DMS53 (cell line): ENCODE measurements around the gene SFRP2.

Source experiments
- DNase-seq: peaks from one replicate; lab custom pipeline; 2025; lab: John Stamatoyannopoulos, UW

SFRP2 gene, protein sequence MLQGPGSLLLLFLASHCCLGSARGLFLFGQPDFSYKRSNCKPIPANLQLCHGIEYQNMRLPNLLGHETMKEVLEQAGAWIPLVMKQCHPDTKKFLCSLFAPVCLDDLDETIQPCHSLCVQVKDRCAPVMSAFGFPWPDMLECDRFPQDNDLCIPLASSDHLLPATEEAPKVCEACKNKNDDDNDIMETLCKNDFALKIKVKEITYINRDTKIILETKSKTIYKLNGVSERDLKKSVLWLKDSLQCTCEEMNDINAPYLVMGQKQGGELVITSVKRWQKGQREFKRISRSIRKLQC

DNA sequence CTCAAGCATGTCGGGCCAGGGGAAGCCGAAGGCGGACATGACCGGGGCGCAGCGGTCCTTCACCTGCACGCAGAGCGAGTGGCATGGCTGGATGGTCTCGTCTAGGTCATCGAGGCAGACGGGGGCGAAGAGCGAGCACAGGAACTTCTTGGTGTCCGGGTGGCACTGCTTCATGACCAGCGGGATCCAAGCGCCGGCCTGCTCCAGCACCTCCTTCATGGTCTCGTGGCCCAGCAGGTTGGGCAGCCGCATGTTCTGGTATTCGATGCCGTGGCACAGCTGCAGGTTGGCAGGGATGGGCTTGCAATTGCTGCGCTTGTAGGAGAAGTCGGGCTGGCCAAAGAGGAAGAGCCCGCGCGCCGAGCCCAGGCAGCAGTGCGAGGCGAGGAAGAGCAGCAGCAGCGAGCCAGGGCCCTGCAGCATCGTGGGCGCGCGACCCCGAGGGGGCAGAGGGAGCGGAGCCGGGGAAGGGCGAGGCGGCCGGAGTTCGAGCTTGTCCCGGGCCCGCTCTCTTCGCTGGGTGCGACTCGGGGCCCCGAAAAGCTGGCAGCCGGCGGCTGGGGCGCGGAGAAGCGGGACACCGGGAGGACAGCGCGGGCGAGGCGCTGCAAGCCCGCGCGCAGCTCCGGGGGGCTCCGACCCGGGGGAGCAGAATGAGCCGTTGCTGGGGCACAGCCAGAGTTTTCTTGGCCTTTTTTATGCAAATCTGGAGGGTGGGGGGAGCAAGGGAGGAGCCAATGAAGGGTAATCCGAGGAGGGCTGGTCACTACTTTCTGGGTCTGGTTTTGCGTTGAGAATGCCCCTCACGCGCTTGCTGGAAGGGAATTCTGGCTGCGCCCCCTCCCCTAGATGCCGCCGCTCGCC, at the start of gene SFRP2:
SFRP2 (minus strand) TSS at position 671 of the 864 bp plus-strand sequence; CDS start at position 423, 248 bp downstream.
- DNase-seq = peak; percentile 37

DNA sequence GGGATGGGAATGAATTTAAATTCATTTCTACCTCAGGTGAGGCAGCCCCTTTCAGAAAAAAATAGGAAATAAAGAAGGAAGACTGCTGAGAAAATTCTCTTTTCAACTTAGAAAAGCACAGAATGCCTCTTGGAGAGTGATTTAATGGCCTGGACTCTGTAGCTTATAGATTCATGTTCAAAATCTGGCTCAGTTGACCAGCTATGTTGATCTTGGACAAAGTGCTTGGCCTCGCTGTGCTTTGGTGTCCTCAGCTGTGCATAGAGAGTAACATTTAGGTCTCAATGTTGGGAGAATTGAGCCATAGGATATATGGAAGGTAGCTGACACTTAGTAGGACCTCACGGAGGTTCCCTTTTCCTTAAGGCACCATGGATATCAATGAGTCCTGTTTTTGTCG, 49.7 kb upstream of the SFRP2 start:
- DNase-seq = no peak

DNA sequence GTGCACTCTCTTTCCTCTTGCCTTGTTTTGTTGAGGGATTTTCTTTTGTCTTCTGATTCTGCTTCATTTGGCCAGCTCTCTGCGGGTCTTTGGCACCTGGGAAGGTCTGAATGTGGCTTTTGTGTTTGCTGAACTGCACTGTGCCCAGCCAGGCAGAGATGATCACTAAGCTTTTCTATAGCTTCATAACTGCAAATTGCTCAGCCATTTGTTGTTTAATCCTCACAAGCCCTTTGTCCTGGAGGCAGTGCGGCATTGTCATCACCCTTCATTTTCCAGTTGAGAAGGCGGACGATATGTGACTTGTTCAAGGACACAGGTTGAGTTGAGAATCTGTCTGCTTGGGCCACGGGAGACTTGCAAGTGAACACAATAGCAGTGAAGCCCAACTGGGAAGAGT, 46.0 kb upstream of the SFRP2 start:
- no peak for DNase-seq

DNA sequence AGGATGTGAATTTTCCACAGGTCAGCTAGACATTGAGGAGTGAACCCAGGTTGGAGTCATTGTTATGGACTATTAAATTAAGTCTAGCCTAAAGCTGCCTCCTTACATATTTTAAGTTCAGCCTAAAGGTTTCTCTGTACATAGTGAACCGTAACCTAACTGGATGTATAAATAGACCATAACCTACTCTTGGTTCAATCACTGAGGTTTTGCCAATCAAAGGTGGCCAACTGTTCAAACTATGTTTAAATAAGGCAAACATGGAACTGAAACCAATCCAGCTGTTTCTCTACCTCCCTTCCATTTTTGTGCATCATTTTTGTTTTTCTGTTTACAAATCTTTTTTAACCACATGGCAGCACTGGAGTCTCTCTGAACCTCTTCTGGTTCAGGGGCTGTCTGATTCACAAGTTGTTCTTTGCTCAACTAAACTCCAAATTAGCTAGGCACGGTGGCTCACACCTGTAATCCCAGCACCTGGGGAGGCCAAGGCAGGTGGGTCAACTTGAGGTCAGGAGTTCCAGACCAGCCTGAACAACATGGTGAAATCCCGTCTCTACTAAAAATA, 43.9 kb upstream of the SFRP2 start:
- no peak for DNase-seq

DNA sequence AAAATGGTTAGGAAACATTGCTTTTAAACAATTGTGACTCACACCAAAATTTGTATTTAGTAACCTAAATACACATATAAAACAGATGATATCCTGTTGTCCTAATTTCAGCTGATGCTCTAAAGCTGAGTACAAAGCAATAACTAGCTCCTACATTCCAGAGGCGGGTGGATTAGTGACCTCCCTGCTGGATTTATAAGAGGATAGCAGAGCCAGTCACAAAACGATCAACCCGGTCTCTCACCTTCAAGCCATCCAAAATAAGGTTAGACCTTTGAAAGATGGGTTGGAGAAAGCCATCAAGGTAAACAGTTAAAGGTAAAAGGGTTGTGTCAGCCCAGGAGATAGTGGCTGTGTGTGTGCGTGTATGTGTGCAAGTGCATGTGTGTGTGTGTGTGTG, 43.2 kb upstream of the SFRP2 start:
- no peak for DNase-seq

DNA sequence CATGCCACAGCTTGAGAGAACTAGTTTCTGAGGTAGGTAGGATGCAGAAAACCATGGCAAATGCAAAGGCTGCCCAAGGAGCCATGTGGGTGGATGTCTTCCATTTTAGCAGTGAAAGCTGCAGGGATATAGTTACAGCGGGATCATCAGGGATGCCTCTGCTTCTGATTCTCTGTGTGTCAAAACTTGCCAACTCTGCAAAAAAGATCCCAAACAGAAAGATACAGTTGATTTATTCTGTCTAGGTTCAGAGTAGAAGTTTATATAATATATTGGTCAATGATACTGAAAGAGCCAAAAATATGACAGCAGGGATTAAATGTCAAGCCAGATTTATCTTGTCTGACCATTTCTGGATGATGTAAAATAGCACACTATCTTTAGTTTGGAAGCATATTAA, 42.4 kb upstream of the SFRP2 start:
- DNase-seq = no peak

DNA sequence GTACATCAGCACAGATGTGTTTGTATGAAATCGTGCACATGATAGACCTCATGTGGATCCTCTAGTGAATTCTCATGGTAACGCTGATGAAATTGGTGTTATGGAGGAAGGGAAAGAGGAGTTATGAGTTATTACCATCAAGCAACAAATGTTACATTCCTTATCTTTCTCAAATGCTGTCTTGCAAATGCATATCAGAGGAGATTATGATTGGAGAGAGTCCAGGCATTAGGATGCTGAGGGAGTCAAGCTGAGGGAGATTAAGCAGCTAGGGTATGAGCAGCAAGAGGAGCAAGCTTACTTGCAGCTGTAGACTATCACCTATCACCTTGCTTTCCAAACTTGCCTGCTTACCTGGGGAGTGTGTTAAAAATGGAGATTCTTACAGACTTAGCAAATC, 36.8 kb upstream of the SFRP2 start:
- no peak for DNase-seq

DNA sequence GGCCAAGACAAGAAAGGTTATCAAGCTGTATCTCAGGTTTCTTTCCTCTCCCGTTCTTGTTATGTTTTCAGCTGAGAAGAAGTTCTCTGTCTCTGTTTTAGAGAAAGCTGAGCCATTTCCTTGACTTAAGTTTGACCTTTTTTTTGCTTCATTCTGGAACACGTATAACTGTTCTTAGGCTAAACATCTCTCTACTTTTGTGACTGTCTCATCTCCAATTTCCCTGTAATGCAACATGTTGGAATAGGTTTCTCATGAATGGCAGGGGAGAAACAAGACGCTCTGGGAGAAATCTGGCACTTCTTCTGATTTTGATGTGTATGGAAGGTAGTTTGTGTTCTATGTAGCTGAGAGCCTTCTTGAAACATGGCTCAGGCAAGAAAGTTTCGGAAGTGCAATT, 36.2 kb upstream of the SFRP2 start:
- no peak for DNase-seq

DNA sequence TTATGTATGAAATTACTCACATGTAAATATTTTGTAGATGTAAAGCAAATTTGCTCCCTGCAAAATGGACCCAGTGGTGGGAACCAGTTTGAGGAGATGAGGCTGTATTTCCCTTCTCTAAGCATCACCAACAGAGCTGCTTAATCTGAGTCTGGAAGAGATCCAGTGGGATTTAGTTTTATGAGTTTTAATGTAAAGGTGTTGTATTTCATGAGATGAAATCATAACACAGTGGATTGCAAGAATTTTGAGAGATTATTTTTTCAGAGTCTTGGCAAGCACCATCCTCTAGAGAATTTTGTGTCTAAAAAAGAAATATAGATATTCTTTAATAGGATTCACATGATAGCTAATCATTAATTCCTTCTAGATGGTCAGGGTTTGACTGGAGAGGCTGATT, 35.6 kb upstream of the SFRP2 start:
- DNase-seq = no peak

DNA sequence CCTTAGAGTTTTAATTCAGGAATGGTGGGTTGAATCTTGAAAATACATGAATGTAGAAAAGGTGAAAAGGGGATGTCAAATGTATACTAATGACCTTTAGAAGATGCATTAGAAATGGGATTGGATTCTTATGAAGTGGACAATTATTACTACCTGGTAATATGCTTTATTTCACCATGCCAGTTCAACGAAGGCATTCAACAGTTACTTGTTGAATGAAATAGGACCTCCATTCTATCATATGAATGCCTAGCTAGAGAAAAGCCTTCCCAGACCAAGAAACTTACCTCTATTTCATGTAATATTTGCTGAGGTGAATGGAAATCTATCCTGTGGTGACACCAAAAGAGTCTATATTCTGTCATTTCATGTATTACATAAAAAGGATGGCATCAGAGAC, 34.6 kb upstream of the SFRP2 start:
- DNase-seq = no peak

DNA sequence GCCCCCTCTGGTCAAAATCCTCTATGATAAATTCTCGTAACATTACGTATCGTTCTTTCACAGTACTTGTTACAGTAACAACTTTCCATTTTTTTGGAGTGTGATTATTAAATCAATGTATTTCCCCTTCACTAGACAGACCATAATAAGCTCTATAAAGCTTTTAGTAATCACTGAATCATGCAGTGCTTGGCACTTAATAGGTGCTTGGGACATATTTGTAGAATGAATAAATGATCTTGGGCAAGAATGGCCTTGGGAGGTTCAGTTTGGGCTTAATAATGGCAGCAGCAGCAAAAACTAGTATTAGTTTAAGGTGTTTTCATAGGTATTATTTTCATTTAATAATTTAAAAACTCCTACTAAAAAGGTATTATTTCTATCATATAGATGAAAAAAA, 33.4 kb upstream of the SFRP2 start:
- DNase-seq = no peak

DNA sequence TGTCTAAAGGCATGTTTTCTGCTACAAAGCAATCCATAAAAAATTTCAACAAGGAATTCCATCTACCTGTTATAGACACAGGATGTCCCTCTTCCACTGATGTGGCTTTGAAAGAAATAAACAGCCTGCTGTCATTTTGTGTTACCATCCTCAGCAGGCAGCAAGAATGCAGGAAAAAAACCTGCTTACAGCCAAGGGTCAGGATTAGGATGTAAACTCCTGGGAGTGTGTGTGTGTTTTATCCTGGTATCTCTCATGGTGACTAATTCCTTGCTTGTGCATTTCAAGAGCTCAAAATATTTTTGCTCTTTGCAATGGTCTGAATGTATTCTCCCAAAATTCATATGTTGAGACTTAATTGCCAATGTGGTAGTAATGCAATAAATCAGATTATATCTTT, 28.6 kb upstream of the SFRP2 start:
- no peak for DNase-seq

DNA sequence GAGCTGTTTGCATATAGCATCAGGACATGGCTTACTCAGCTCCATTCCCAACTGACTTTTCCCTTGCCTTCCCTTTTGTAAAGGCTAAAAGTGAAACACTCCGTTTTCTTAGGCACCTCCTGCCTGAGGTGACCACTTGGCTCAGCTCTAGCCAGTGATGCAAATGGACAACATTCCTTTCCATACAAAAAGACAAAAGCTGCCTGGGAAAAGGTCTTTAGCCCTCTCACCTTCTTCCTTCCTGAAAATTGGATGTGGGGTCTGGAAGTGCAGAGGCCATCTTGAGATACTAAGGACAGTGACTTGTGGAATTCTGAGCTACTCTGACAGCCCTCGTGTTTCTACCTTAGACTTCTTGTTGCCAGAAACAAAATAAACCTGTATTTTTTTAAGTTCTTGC, 27.7 kb upstream of the SFRP2 start:
- no peak for DNase-seq

DNA sequence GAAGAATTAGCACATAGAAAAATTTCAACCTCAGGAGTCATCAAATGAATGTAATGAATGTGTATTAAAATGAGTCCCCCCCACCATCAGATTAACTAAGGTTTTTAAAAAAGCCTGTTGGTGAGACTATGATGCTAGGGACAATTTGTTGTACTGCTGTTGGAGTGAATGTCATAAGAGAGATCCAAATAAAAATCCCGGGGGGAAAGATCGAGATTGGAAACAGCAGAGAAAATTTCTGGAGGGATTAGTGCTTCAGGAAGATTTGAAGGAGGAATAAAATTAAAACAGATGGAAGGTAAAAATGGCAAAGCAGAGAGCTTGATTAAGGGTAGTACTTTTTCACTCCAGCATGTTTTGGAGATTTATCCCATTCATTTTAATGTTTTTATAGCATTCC, 25.9 kb upstream of the SFRP2 start:
- no peak for DNase-seq

DNA sequence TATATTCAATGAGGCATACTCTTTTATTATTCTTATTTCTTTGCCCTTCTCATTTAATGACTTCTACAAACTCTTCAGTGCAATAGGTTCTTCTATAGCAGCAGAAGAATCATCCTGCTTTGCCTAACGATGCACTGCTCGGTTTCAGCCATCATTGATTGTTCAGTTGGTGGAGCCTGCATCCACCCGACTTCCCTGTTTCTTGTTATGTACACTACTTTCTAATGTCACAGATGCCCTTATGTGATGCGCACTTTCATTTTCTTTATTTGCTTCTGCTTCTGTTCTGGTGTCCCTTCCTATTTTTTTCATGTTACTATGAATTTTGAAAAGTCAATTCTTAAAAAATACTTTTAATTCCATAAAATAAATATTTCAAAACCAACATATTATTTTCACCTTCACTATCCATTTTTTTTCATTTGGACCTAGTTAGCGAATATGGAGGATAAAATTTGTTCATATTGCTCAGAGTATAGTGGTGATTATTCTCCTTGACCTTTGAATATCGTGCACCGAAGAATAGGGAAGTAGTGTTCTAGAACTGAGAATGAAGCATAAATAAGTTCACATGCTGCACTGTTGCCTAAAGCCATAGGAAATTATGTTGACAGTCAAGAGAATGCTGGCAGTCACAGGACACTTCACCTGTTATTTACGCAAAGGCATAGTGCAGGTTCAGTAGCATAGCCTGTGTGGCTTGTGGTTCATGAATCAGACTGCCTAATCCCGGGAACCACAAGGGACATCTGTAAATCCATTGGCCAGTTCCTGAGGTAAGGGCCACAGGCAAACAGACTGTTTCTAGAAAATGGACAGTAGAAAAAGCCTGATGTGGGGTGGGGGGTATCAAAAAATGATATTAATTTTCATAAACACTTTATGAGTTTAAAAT, 21.3 kb upstream of the SFRP2 start:
- peak; percentile 63 for DNase-seq

DNA sequence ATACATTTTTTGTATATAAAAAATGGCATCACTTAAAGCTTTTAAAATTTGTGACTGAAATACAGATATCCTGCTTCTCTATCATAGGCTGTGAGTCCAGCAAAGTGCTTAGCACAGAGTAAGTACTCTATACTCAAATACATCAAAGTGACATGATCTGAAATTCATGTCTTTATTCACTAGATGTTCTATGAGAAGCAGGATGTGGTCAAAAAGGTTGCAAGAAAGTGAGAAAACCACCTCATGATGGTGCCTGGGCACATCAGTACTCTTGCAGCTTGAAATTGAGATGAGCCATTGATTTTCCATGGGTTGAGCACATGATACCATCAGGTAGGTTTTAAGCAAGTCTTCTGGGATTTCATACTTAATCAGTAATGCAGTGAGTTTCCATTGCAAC, 20.4 kb upstream of the SFRP2 start:
- no peak for DNase-seq

DNA sequence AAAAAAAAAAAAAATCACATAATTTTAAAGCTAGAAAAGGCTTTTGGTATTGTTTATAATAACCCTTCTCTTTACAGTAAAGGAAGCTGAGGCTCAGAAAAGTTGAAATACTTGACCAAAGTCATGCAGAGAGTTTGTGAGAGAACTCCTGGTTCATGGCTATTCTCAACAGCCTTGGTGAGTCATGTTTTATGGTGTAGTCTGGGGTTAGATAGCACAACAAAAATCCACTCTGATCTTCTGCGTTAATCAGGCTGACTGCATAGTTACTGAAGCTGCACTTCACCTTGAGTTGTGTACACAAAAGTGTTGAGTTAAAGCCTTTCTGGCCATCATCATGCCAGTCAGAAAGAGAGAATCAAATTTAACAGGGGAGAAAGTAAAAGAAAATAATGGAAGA, 19.3 kb upstream of the SFRP2 start:
- peak; percentile 65 for DNase-seq

DNA sequence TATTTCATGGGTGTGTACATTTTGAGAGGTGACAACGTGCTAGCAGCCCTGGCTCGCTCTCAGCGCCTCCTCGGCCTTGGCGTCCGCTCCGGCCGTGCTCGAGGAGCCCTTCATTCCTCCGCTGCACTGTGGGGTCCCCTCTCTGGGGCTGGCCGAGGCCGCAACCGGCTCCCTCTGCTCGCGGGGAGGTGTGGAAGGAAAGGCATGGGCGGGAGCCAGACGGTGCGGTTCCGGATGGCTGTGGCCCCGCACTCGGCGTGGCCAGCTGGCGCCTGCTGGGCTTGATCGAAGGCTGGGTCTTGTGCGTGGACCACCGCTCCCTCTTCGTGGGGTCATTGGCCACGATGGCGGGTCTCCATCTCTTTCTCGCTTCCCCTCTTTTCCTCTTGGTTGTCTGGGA, 17.2 kb upstream of the SFRP2 start:
- DNase-seq = no peak

DNA sequence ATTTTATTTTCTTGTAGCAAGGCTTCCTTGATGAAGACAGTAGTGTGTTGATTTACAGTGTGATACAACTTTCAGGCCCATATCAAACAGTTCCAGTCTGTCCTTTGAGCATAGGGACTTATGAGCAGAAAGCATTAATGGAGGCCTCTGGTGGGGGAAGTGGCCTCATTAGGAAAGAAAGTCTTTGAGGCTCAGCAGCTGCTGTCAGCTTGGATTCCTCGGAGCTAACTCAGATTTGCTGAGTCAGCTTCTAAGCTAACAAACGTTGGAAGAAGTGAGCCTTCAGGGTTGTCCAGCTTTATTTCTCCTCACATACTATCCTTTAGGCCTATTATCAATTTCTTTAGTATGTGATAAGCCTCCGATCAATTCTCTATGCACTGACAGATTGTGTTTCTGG, 15.8 kb upstream of the SFRP2 start:
- no peak for DNase-seq

DNA sequence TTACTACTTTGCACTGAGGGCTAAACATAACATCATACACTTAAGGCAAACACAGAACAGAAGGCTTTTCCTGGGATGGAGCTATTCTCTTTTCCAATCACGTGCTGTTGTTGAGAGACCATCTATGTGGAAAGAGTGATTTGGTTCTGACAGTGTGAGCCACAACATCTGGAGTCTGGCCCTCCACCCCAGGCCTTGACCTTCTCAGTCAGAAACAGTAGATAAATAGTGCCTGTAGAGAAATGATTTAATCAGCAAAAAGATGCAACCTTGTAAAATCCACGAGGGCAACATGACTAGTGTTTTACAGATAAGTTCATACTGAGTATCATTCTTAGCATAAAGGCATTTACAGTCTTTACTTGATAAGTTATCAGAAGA, 10.8 kb upstream of the SFRP2 start:
- DNase-seq = no peak

DNA sequence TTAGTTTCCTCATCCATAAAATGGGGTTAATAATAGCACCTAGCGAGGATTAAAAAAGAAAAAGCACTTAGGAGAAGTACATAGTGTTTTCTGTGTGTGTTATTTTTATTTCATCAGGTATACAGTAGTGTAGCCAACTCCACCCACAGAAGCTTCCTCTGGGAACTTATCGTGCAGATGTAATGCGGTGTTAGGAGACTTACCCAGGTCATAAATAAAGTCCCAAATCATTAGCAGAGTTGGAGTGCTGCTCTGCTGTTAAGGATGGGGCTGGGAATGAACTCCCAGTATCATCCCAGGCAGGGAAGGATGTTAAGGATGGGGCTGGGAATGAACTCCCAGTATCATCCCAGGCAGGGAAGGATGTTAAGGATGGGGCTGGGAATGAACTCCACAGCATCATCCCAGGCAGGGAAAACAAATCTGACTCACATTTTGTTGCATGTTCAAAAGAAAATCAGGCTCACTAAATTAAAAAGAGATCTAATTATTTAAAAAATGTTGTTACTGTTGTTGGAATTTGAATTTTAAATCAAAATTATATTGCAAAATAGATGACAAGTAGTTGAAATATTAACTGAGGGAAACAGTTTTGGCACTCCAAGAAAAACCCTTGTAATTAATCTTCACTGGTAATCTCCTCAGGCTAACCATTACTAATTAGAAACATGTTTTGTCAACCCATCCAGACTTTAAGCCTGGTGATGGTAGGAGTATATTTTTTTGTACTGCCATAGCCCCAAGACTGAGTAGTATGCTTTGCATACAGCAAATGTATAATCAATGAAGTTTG, 10.2 kb upstream of the SFRP2 start:
- no peak for DNase-seq
